Suprapubic skin (tissue), 4 donors: ENCODE measurements around the gene PRKAG2. TPM values are rescaled to one million over a fixed set of nuclear protein-coding genes. Genes with fewer than 3 reads are reported as not detected.
"Not testable (repeated sequence)": the region's sequence is repeated elsewhere in the genome, so short reads cannot be mapped to it uniquely, and the experiment has no call there.

Experiments
- DNase-seq, 2 donors: peaks; one replicate each; pipeline ENCODE4 v3.0.0-alpha.2; 2019; ENCODE audit warnings: low spot score in 2 of 2
- H3K27ac ChIP-seq: fragments of 200-600 bp; sonication (generic); one replicate; pipeline ENCODE4 v1.5.1; 2019
- H3K27me3 ChIP-seq: fragments of 200-600 bp; sonication (generic); one replicate; pipeline ENCODE4 v1.5.1; 2019
- H3K36me3 ChIP-seq: fragments of 200-600 bp; sonication (generic); one replicate; pipeline ENCODE4 v1.5.1; 2019
- H3K4me1 ChIP-seq: fragments of 200-600 bp; sonication (generic); one replicate; pipeline ENCODE4 v1.5.1; 2019
- H3K4me3 ChIP-seq: fragments of 200-600 bp; sonication (generic); one replicate; pipeline ENCODE4 v1.5.1; 2019; ENCODE audit warnings: mild to moderate bottlenecking
- H3K9me3 ChIP-seq: fragments of 200-600 bp; sonication (generic); one replicate; pipeline ENCODE4 v1.5.1; 2019
- CTCF ChIP-seq, 2 donors: fragments of 200-600 bp in 1 of 2; fragments of 450-650 bp in 1 of 2; sonication (generic) in 1 of 2; IDR thresholded peaks; one replicate each; pipeline ENCODE4 v1.5.1; 2016 to 2019; ENCODE audit warnings: antibody characterized with exemption in 2 of 2, mild to moderate bottlenecking in 1 of 2, moderate library complexity in 1 of 2
- EP300 ChIP-seq: sonication (generic); formaldehyde crosslinking; IDR thresholded peaks from one replicate; pipeline ENCODE4 v1.6.1; 2017; ENCODE audit warnings: antibody characterized with exemption
- POLR2A ChIP-seq, 2 donors: fragments of 450-650 bp; IDR thresholded peaks; one replicate each; pipeline ENCODE4 v1.6.1; 2017; ENCODE audit warnings: antibody characterized with exemption in 2 of 2, mild to moderate bottlenecking in 2 of 2, moderate library complexity in 2 of 2
- POLR2AphosphoS5 ChIP-seq, 3 donors: sonication (generic); formaldehyde crosslinking; IDR thresholded peaks; one replicate each; pipeline ENCODE4 v1.6.1; 2017; ENCODE audit warnings: antibody characterized with exemption in 3 of 3
- WGBS: methylation state at CpG from one replicate; pipeline ENCODE4 v1.1.5; 2018; 5-methylcytosine and 5-hydroxymethylcytosine counted together
- total RNA-seq, 4 donors: library from RNA; depleted of rRNA; stranded (reverse); fragments of >200 nt; gene quantifications; one replicate each; pipeline ENCODE4 v1.1.0, GENCODE V29; 2016

The PRKAG2 gene
- total RNA-seq, 4 donors from 2014 or later: 16.5 to 40.0 (median 17.3) TPM

GRCh38 chr7:151883857-151884256, 6.9 kb upstream of the PRKAG2 start:
- 63% methylated on average over 2 of the region's 3 CpGs for WGBS
- peak; percentile 11 to 24 for DNase-seq
- H3K36me3 ChIP-seq: no peaks in the 10 kb centered on the region
- H3K27me3 ChIP-seq: peaks cover 2% of the 10 kb centered on the region
- no peak overlapping the region for H3K27ac ChIP-seq
- TF ChIP-seq EP300: no peak
- TF ChIP-seq POLR2AphosphoS5 (IDR thresholded peaks at IDR 0.05): no peak
- TF ChIP-seq POLR2A (IDR thresholded peaks at IDR 0.05): no peak
- no peak overlapping the region for H3K4me3 ChIP-seq
- H3K4me1 ChIP-seq: no peaks in the 10 kb centered on the region
- H3K9me3 ChIP-seq: no peaks in the 10 kb centered on the region

GRCh38 chr7:151882734-151883133, 5.8 kb upstream of the PRKAG2 start:
- Histone ChIP-seq H3K9me3 (no peaks in the 10 kb centered on the region), H3K4me3 (no peak overlapping the region), H3K4me1 (peaks cover 8% of the 10 kb centered on the region), H3K27me3 (peaks cover 2% of the 10 kb centered on the region), H3K27ac (no peak overlapping the region), H3K36me3 (no peaks in the 10 kb centered on the region)
- TF ChIP-seq POLR2AphosphoS5 (IDR thresholded peaks at IDR 0.05) (no peak), EP300 (no peak), CTCF (IDR thresholded peaks at IDR 0.05) (no peak), POLR2A (IDR thresholded peaks at IDR 0.05) (no peak)
- 92% methylated on average over 2 of the region's 2 CpGs for WGBS
- DNase-seq: peak in 1 of 2 donors; percentile 30

- Histone ChIP-seq H3K4me1 (peaks cover 13% of the 10 kb centered on the region), H3K4me3 (no peak overlapping the region), H3K9me3 (no peaks in the 10 kb centered on the region), H3K36me3 (no peaks in the 10 kb centered on the region), H3K27me3 (peaks cover 2% of the 10 kb centered on the region), H3K27ac (no peak overlapping the region)
- DNase-seq: no peak
- 92% methylated on average over 3 of the region's 3 CpGs for WGBS
- no peak for TF ChIP-seq CTCF (IDR thresholded peaks at IDR 0.05)
- TF ChIP-seq EP300: no peak
- TF ChIP-seq POLR2AphosphoS5 (IDR thresholded peaks at IDR 0.05): no peak
- no peak for TF ChIP-seq POLR2A (IDR thresholded peaks at IDR 0.05)
These were observed 3.8 kb upstream of the PRKAG2 start for GRCh38 chr7:151880688-151881087.

GRCh38 chr7:151877911-151878835, 1.3 kb upstream of the PRKAG2 start:
- no peak for DNase-seq
- WGBS: 67% methylated on average over 11 of the region's 30 CpGs
- Histone ChIP-seq H3K27ac (peak overlapping the region; percentile 94), H3K4me1 (peaks cover 25% of the 10 kb centered on the region), H3K36me3 (no peaks in the 10 kb centered on the region), H3K27me3 (no peaks in the 10 kb centered on the region), H3K4me3 (peak overlapping the region; percentile 96), H3K9me3 (no peaks in the 10 kb centered on the region)
- no peak for TF ChIP-seq EP300
- no peak for TF ChIP-seq POLR2A (IDR thresholded peaks at IDR 0.05)
- TF ChIP-seq POLR2AphosphoS5 (IDR thresholded peaks at IDR 0.05): no peak
- no peak for TF ChIP-seq CTCF (IDR thresholded peaks at IDR 0.05)

- TF ChIP-seq CTCF (IDR thresholded peaks at IDR 0.05) (no peak), POLR2A (IDR thresholded peaks at IDR 0.05) (peak in 1 of 2 donors; percentile 14)
- DNase-seq: peak; percentile 92 to 93
- no peaks in the 10 kb centered on the region for H3K36me3 ChIP-seq
- peaks cover 32% of the 10 kb centered on the region for H3K4me1 ChIP-seq
- H3K27ac ChIP-seq: peak overlapping the region; percentile 94
- H3K9me3 ChIP-seq: no peaks in the 10 kb centered on the region
- H3K4me3 ChIP-seq: peak overlapping the region; percentile 96
- no peaks in the 10 kb centered on the region for H3K27me3 ChIP-seq
- WGBS: under 1% methylated on average over 43 of the region's 93 CpGs
These were observed 695 bp downstream of the PRKAG2 start for GRCh38 chr7:151875942-151876898.

- H3K9me3 ChIP-seq, H3K27me3 ChIP-seq, H3K36me3 ChIP-seq, DNase-seq: not testable (repeated sequence)
- WGBS: 69% methylated on average over 4 of the region's 4 CpGs
- Histone ChIP-seq H3K27ac (peak overlapping the region; percentile 94), H3K4me1 (peaks cover 44% of the 10 kb centered on the region), H3K4me3 (peak overlapping the region; percentile 96)
These were observed 2.4 kb downstream of the PRKAG2 start for GRCh38 chr7:151874479-151874878.
